IMR-90 (cell line): Measurements from ENCODE around the gene IFRD1. TPM values are rescaled to one million over a fixed set of nuclear protein-coding genes. Genes with fewer than 3 reads are reported as not detected.

Source experiments
- ATAC-seq: fragments of 200-7000 bp; cut with Tn5 transposase; 2 replicates; pipeline ENCODE4 v1.9.1; 2020; ENCODE audit warnings: low read depth, mild to moderate bottlenecking, moderate library complexity
- BruUV-seq: library from RNA; stranded (reverse); fragments of 400-500 nt; replicated peaks from 2 replicates; lab custom pipeline; 2021; lab: Mats Ljungman, UMichigan
- CTCF ChIA-PET: fragments of 300-600 bp; formaldehyde crosslinking; extraction: SDS; loops from one replicate; lab custom pipeline; 2021; ENCODE audit warnings: antibody characterized with exemption; lab: Yijun Ruan, JAX
- POLR2A ChIA-PET: fragments of 300-600 bp; sonication (Branson Sonifier 250); formaldehyde crosslinking; loops from one replicate; lab custom pipeline; 2022; ENCODE audit warnings: antibody characterized with exemption; ENCODE audit not compliant: unreplicated experiment; lab: Charles Lee
- DNase-seq: peaks from one replicate; pipeline ENCODE4 v3.0.0; 2013
- H2AFZ ChIP-seq: replicated peaks from 2 replicates; pipeline ENCODE3; 2013; ENCODE audit warnings: low read length, mild to moderate bottlenecking; ENCODE audit not compliant: poor library complexity
- H2AK5ac ChIP-seq: 2 replicates; pipeline ENCODE4 v1.6.1; 2013; ENCODE audit warnings: low read depth, low read length, inconsistent platforms
- H2AK9ac ChIP-seq: replicated peaks from 2 replicates; pipeline ENCODE3; 2013; ENCODE audit warnings: mild to moderate bottlenecking, low read depth, low read length, moderate library complexity; ENCODE audit not compliant: poor library complexity
- H2BK120ac ChIP-seq: 2 replicates; pipeline ENCODE4 v1.6.1; 2013; ENCODE audit warnings: low read depth, low read length, inconsistent platforms
- H2BK15ac ChIP-seq: 3 replicates; pipeline ENCODE4 v1.6.1; 2013; ENCODE audit warnings: low read depth, low read length, inconsistent platforms
- H2BK20ac ChIP-seq: 2 replicates; pipeline ENCODE4 v1.6.1; 2013; ENCODE audit warnings: low read depth, mild to moderate bottlenecking, inconsistent platforms, low read length, moderate library complexity
- H2BK5ac ChIP-seq: 2 replicates; pipeline ENCODE4 v1.6.1; 2013; ENCODE audit warnings: mild to moderate bottlenecking, low read depth, low read length, inconsistent platforms; ENCODE audit not compliant: poor library complexity, severe bottlenecking
- H3K14ac ChIP-seq: replicated peaks from 2 replicates; pipeline ENCODE4 v1.6.1; 2013; ENCODE audit warnings: low read depth, low read length, inconsistent platforms
- H3K18ac ChIP-seq: 2 replicates; pipeline ENCODE4 v1.6.1; 2013; ENCODE audit warnings: low read depth, low read length, control low read depth
- H3K23ac ChIP-seq: 2 replicates; pipeline ENCODE4 v1.6.1; 2013; ENCODE audit warnings: low read depth, low read length, inconsistent platforms
- H3K27ac ChIP-seq: 2 replicates; pipeline ENCODE4 v1.5.1; 2013; ENCODE audit warnings: mild to moderate bottlenecking, control low read depth, low read length; ENCODE audit not compliant: insufficient read depth
- H3K27me3 ChIP-seq: 2 replicates; pipeline ENCODE4 v1.6.1; 2013; ENCODE audit warnings: low read length; ENCODE audit not compliant: control insufficient read depth, insufficient read depth
- H3K36me3 ChIP-seq: 2 replicates; pipeline ENCODE4 v1.6.1; 2013; ENCODE audit warnings: low read length, mixed read lengths; ENCODE audit not compliant: control insufficient read depth, insufficient read depth
- H3K4ac ChIP-seq: 2 replicates; pipeline ENCODE4 v1.6.1; 2013; ENCODE audit warnings: low read depth, low read length, inconsistent platforms
- H3K4me1 ChIP-seq: 2 replicates; pipeline ENCODE4 v1.6.1; 2013; ENCODE audit warnings: low read length, mixed read lengths; ENCODE audit not compliant: control insufficient read depth, insufficient read depth
- H3K4me2 ChIP-seq: 2 replicates; pipeline ENCODE4 v1.6.1; 2013; ENCODE audit warnings: low read depth, mild to moderate bottlenecking, control low read depth, low read length, moderate library complexity
- H3K4me3 ChIP-seq: 2 replicates; pipeline ENCODE4 v1.5.1; 2013; ENCODE audit warnings: low read depth, mild to moderate bottlenecking, control low read depth, low read length, moderate library complexity; ENCODE audit not compliant: insufficient read depth
- H3K56ac ChIP-seq: 2 replicates; pipeline ENCODE4 v1.6.1; 2013; ENCODE audit warnings: low read length, inconsistent platforms; ENCODE audit not compliant: insufficient read depth; ENCODE audit errors: extremely low read depth
- H3K79me1 ChIP-seq, 2 experiments: 2 replicates each; pipeline ENCODE4 v1.6.1; 2013; ENCODE audit warnings: low read length in 2 of 2, inconsistent platforms in 1 of 2, low read depth in 1 of 2
- H3K9ac ChIP-seq: 2 replicates; pipeline ENCODE4 v1.6.1; 2013; ENCODE audit warnings: low read depth, low read length, control low read depth
- H3K9me1 ChIP-seq: 2 replicates; pipeline ENCODE4 v1.6.1; 2013; ENCODE audit warnings: low read length, inconsistent platforms; ENCODE audit not compliant: insufficient read depth
- H3K9me3 ChIP-seq: 2 replicates; pipeline ENCODE4 v1.6.1; 2013; ENCODE audit warnings: low read length; ENCODE audit not compliant: control insufficient read depth, insufficient read depth
- H4K20me1 ChIP-seq: 2 replicates; pipeline ENCODE4 v1.6.1; 2013; ENCODE audit warnings: low read length, inconsistent platforms; ENCODE audit not compliant: insufficient read depth
- H4K5ac ChIP-seq: 2 replicates; pipeline ENCODE4 v1.6.1; 2013; ENCODE audit warnings: mild to moderate bottlenecking, low read depth, low read length, control low read depth
- H4K8ac ChIP-seq, 2 experiments: 2 replicates each; pipeline ENCODE4 v1.6.1; 2013; ENCODE audit warnings: low read depth in 2 of 2, low read length in 2 of 2, control low read depth in 1 of 2, inconsistent platforms in 1 of 2
- H4K91ac ChIP-seq: 2 replicates; pipeline ENCODE4 v1.6.1; 2013; ENCODE audit warnings: low read depth, low read length, inconsistent platforms; ENCODE audit not compliant: insufficient read depth
- CEBPB ChIP-seq: IDR thresholded peaks from 2 replicates; pipeline ENCODE4 v1.6.1; 2012; ENCODE audit warnings: low read depth, low read length, improper control_type of control experiment
- CHD1 ChIP-seq: IDR thresholded peaks from 2 replicates; pipeline ENCODE4 v1.6.1; 2012; ENCODE audit warnings: low read depth, low read length, improper control_type of control experiment
- CTCF ChIP-seq: conservative IDR thresholded peaks from 2 replicates; pipeline ENCODE4 v1.5.1; 2012; ENCODE audit warnings: mild to moderate bottlenecking, low read depth, low read length, improper control_type of control experiment
- ELK1 ChIP-seq: fragments of 150-350 bp; IDR thresholded peaks from 2 replicates; pipeline ENCODE4 v1.6.1; 2016; ENCODE audit warnings: low read depth, mild to moderate bottlenecking, low read length, moderate library complexity, borderline replicate concordance
- MAFK ChIP-seq: IDR thresholded peaks from 2 replicates; pipeline ENCODE4 v1.6.1; 2012; ENCODE audit warnings: low read depth, low read length, improper control_type of control experiment
- MAZ ChIP-seq: IDR thresholded peaks from 2 replicates; pipeline ENCODE4 v1.6.1; 2012; ENCODE audit warnings: low read depth, mild to moderate bottlenecking, low read length, improper control_type of control experiment, moderate library complexity, borderline replicate concordance
- MXI1 ChIP-seq: IDR thresholded peaks from 2 replicates; pipeline ENCODE4 v1.6.1; 2012; ENCODE audit warnings: low read depth, mild to moderate bottlenecking, low read length, moderate library complexity, borderline replicate concordance
- NFE2L2 ChIP-seq: fragments of 150-350 bp; IDR thresholded peaks from 2 replicates; pipeline ENCODE4 v1.6.1; 2016; ENCODE audit warnings: low read depth, mild to moderate bottlenecking, low read length
- POLR2A ChIP-seq: IDR thresholded peaks from 2 replicates; pipeline ENCODE4 v1.6.1; 2012; ENCODE audit warnings: mild to moderate bottlenecking, low read depth, low read length
- RAD21 ChIP-seq: IDR thresholded peaks from 2 replicates; pipeline ENCODE4 v1.6.1; 2012; ENCODE audit warnings: low read length, improper control_type of control experiment
- USF2 ChIP-seq: fragments of 150-350 bp; IDR thresholded peaks from 2 replicates; pipeline ENCODE4 v1.6.1; 2017; ENCODE audit warnings: mild to moderate bottlenecking, antibody characterized with exemption, low read length, low read depth
- WGBS, 2 experiments: methylation state at CpG; one replicate each; pipeline versions ENCODE4 v1.1.5 to v1.1.7; 2013; ENCODE audit warnings: missing lambda C conversion rate in 2 of 2; ENCODE audit not compliant: insufficient read length in 1 of 2; ENCODE audit errors: extremely low coverage in 2 of 2; 5-methylcytosine and 5-hydroxymethylcytosine counted together
- dilution Hi-C: fragments of 300-500 bp; cut with HindIII; formaldehyde crosslinking; loops from one replicate; pipeline ENCODE4 v1.14.3; 2018; ENCODE audit warnings: low sequenced_read_pairs; ENCODE audit not compliant: unreplicated experiment
- in situ Hi-C: fragments of 300-500 bp; cut with MboI; formaldehyde crosslinking; loops from 3 replicates; pipeline ENCODE4 v1.14.3; 2019; ENCODE audit warnings: low sequenced_read_pairs, inconsistent platforms, mixed read lengths
- intact Hi-C: fragments of 100-400 bp; cut with micrococcal nuclease; formaldehyde crosslinking; loops from 2 replicates; pipeline ENCODE4 v1.10.0; 2022
- polyA plus RNA-seq, 3 experiments: library from polyadenylated mRNA; depleted of rRNA; stranded (reverse); fragments of >200 nt; gene quantifications; 2 replicates each; pipeline ENCODE4 v1.2.3, GENCODE V29; 2012; ENCODE audit warnings: low replicate concordance in 1 of 3
- total RNA-seq: library from RNA; depleted of rRNA; stranded (reverse); fragments of >200 nt; gene quantifications from 2 replicates; pipeline ENCODE4 v1.2.3, GENCODE V29; 2012

Gene IFRD1
- total and polyA plus RNA-seq, 2 of the 4 experiments (the other 2 are of a cell fraction), result 18.3 to 25.3 TPM

- no peaks in the 10 kb centered on the region for H3K79me1 ChIP-seq
- no peaks in the 10 kb centered on the region for H3K9me1 ChIP-seq
- H4K91ac ChIP-seq, result no peak overlapping the region
- no peaks in the 10 kb centered on the region for H3K4me1 ChIP-seq
- H4K8ac ChIP-seq, result no peak overlapping the region
- H2AFZ ChIP-seq, result no peak overlapping the region
- no peak overlapping the region for H2BK120ac ChIP-seq
- CTCF ChIA-PET, result interaction anchor here (0.6 kb wide), 1 partner anchor 519 kb away, joined by 3 read pairs; no protein-coding TSS in a partner anchor
- no peak overlapping the region for H3K4me2 ChIP-seq
- H3K9ac ChIP-seq, result no peak overlapping the region
- in situ Hi-C loops (no loop called here), intact Hi-C loops (no loop called here), dilution Hi-C loops (no loop called here)
- no TSS peak for BruUV-seq
- no peak overlapping the region for H2AK9ac ChIP-seq
- no peak overlapping the region for H4K5ac ChIP-seq
- no peak overlapping the region for H3K18ac ChIP-seq
- POLR2A ChIA-PET, result no interaction called here
- H3K56ac ChIP-seq, result no peak overlapping the region
- no peak for ATAC-seq
- H3K23ac ChIP-seq, result no peak overlapping the region
- no peaks in the 10 kb centered on the region for H3K9me3 ChIP-seq
- H3K36me3 ChIP-seq, result no peaks in the 10 kb centered on the region
- no peak overlapping the region for H3K14ac ChIP-seq
- no peak for DNase-seq
- H3K27me3 ChIP-seq, result peaks cover 11% of the 10 kb centered on the region
- no peak overlapping the region for H3K27ac ChIP-seq
- no peaks in the 10 kb centered on the region for H4K20me1 ChIP-seq
- H3K4ac ChIP-seq, result no peak overlapping the region
- H2BK20ac ChIP-seq, result no peak overlapping the region
- no CpG with 5 or more reads among the region's 2 CpGs for WGBS, 2 experiments
- no peak overlapping the region for H2BK15ac ChIP-seq
- no peak for TF ChIP-seq MXI1
- no peak for TF ChIP-seq CEBPB
- TF ChIP-seq POLR2A, result no peak
- TF ChIP-seq MAZ, result no peak
- TF ChIP-seq USF2, result no peak
- no peak for TF ChIP-seq RAD21
- no peak for TF ChIP-seq MAFK
- no peak for TF ChIP-seq ELK1
- TF ChIP-seq CTCF, result no peak
- TF ChIP-seq NFE2L2, result no peak
- no peak for TF ChIP-seq CHD1
- no peak overlapping the region for H2BK5ac ChIP-seq
- no peak overlapping the region for H3K4me3 ChIP-seq
- H2AK5ac ChIP-seq, result no peak overlapping the region
These were observed 73.6 kb downstream of the IFRD1 start for GRCh38 chr7:112523871-112524270.
